Activated naive CD4-positive, alpha-beta T cell treated with anti-CD3 and anti-CD28 coated beads for 36 hours (primary cell): ENCODE data around the gene ZNF284. TPM values are rescaled to one million over a fixed set of nuclear protein-coding genes. Genes with fewer than 3 reads are reported as not detected.
A peak's percentile ranks its signal among the peaks of the same experiment; 100 is the strongest.
"Not testable (repeated sequence)": the region's sequence is repeated elsewhere in the genome, so short reads cannot be mapped to it uniquely, and the experiment has no call there.

Experiments
- CTCF ChIA-PET: fragments of 350-600 bp; sonication (Branson Sonifier 250); formaldehyde crosslinking; loops from one replicate; lab custom pipeline; 2021; ENCODE audit warnings: antibody characterized with exemption; lab: Charles Lee
- DNase-seq: peaks from one replicate; pipeline ENCODE4 v3.0.0-alpha.2; 2020
- H3K27ac Mint-ChIP-seq: one replicate; pipeline ENCODE4 v1.8.0; 2021; ENCODE audit warnings: mild to moderate bottlenecking, mixed read lengths
- H3K27me3 Mint-ChIP-seq: one replicate; pipeline ENCODE4 v1.8.0; 2021; ENCODE audit warnings: low read depth, mixed read lengths
- H3K36me3 Mint-ChIP-seq: one replicate; pipeline ENCODE4 v1.8.0; 2021; ENCODE audit warnings: low read depth, mixed read lengths
- H3K4me1 Mint-ChIP-seq: one replicate; pipeline ENCODE4 v1.8.0; 2021; ENCODE audit warnings: low read depth, mixed read lengths
- H3K4me3 Mint-ChIP-seq: one replicate; pipeline ENCODE4 v1.8.0; 2021; ENCODE audit warnings: mild to moderate bottlenecking, moderate library complexity, mixed read lengths
- H3K9me3 Mint-ChIP-seq: one replicate; pipeline ENCODE4 v1.8.0; 2021; ENCODE audit warnings: mixed read lengths
- intact Hi-C: fragments of 100-400 bp; cut with micrococcal nuclease; formaldehyde crosslinking; loops from one replicate; pipeline ENCODE4 v1.15.1; 2023
- total RNA-seq, 2 experiments: library from RNA; stranded (reverse); gene quantifications; one replicate each; pipeline ENCODE4 v1.2.3, GENCODE V29; 2021

ZNF284 gene
- total RNA-seq, 2 experiments from 2014 or later: 0.76 to 0.86 TPM

DNA sequence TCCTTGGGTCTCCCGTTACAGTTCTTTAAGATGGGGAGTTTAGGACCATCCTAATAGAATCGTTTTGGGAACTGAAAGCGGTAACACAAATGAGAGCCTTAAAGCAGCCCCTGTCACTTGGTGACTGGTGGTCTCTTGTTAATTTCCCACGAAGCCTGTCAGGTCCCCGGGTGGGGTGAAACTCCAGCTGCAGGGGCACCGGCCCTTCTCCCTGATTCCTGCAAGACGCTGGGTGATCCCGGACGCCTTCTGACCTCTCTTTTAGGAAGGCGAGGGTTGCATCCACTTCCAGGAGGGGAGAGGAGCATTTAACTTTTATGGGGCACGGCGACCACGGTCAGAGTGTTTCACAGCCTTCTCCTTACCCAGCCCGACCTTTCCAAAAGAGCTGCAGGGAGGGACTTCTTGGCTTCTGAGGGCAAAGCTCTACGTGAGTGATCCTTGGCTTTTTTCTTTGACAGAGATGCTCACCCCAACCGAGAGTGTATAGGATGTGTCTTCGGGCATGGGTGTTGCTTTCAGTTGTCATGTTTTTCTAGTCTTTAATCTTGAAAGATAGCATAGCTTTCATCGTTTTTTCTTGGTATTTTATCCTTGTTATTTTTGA is 41.9 kb downstream of the ZNF284 start:
- no peak for DNase-seq
- intact Hi-C loops: loop anchor here (1.0 to 5.0 kb wide), 7 partner anchors 20 to 388 kb away; partner anchors contain the start of genes ZNF180, ZNF224, ZNF226 and ZNF230
- CTCF ChIA-PET: interaction anchor here (0.7 to 0.9 kb wide), 3 partner anchors 51 to 512 kb away, joined by 3 to 4 read pairs (median 3); partner anchors contain the start of gene ZNF226
- Mint-ChIP-seq H3K36me3 (peaks cover 31% of the 10 kb centered on the region), H3K27me3 (no peaks in the 10 kb centered on the region), H3K4me3 (peak overlapping the region; percentile 95), H3K27ac (peak overlapping the region; percentile 5), H3K4me1 (peaks cover 16% of the 10 kb centered on the region), H3K9me3 (peaks cover 24% of the 10 kb centered on the region)

DNA sequence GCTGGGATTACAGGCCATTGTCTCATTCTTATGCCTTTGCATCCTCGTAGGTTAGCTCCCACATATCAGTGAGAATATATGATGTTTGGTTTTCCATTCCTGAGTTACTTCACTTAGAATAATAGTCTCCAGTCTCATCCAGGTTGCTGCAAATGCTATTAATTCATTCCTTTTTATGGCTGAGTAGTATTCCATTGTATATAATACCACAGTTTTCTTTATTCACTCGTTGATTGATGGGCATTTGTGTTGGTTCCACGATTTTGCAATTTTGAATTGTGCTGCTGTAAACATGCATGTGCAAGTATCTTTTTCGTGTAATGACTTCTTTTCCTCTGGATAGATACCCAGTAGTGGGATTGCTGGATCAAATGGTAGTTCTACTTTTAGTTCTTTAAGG is 49.2 kb downstream of the ZNF284 start:
- intact Hi-C loops, DNase-seq, CTCF ChIA-PET, H3K27ac Mint-ChIP-seq, H3K4me1 Mint-ChIP-seq, H3K4me3 Mint-ChIP-seq, H3K27me3 Mint-ChIP-seq: not testable (repeated sequence)
- Mint-ChIP-seq H3K36me3 (peaks cover 90% of the 10 kb centered on the region), H3K9me3 (peaks cover 47% of the 10 kb centered on the region)

DNA sequence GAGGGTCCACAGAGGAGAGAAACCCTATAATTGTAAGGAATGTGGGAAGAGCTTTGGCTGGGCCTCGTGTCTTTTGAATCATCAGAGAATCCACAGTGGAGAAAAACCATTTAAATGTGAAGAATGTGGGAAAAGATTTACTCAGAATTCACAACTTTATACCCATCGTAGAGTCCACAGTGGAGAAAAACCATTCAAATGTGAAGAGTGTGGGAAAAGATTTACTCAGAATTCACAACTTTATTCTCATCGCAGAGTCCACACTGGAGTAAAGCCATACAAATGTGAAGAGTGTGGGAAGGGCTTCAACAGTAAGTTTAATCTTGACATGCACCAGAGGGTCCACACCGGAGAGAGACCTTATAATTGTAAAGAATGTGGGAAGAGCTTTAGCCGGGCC is 60.0 kb downstream of the ZNF284 start:
- Mint-ChIP-seq H3K4me1 (no peaks in the 10 kb centered on the region), H3K9me3 (peaks cover 25% of the 10 kb centered on the region), H3K36me3 (peaks cover 39% of the 10 kb centered on the region), H3K27ac (no peak overlapping the region), H3K27me3 (no peaks in the 10 kb centered on the region), H3K4me3 (no peak overlapping the region)
- intact Hi-C loops: no loop called here
- DNase-seq: no peak
- CTCF ChIA-PET: no interaction called here

Other genes starting within 250 kb of the ZNF284 start
- 1 to 10 TPM; 6.8 to 7.7 TPM for gene ZNF283, start 244.8 kb upstream of the ZNF284 start, total RNA-seq
- 1 to 10 TPM; 1.2 to 1.3 TPM for gene ZNF404, start 188.2 kb upstream of the ZNF284 start, total RNA-seq
- 1 to 10 TPM; 5.4 to 6.3 TPM for gene ZNF45, start 136.9 kb upstream of the ZNF284 start, total RNA-seq
- under 1 TPM; 0.45 to 0.89 TPM for gene ZNF221, start 120.9 kb upstream of the ZNF284 start, total RNA-seq
- gene ZNF155, start 88.0 kb upstream of the ZNF284 start, total RNA-seq: 1 to 10 TPM; 2.9 to 3.1 TPM
- 1 to 10 TPM; 2.7 to 3.3 TPM for gene ZNF230, start 69.2 kb upstream of the ZNF284 start, total RNA-seq
- 1 to 10 TPM in 1 of 2 experiments, under 1 TPM in 1; 0.74 to 1.1 TPM for gene ZNF222, start 46.8 kb upstream of the ZNF284 start, total RNA-seq
- under 1 TPM; 0.48 to 0.96 TPM for gene ZNF223, start 20.1 kb upstream of the ZNF284 start, total RNA-seq
- 10 to 100 TPM in 1 of 2 experiments, 1 to 10 TPM in 1; 8.7 to 10.9 TPM for gene ZNF224, start 22.2 kb downstream of the ZNF284 start, total RNA-seq
- gene ZNF225, start 41.2 kb downstream of the ZNF284 start, total RNA-seq: 1 to 10 TPM; 2.1 to 2.2 TPM
- gene ZNF234, start 69.4 kb downstream of the ZNF284 start, total RNA-seq: 1 to 10 TPM; 5.0 to 5.4 TPM
- gene ZNF226, start 92.9 kb downstream of the ZNF284 start, total RNA-seq: 10 to 100 TPM; 12.4 to 16.9 TPM
- gene ZNF227, start 140.4 kb downstream of the ZNF284 start, total RNA-seq: 10 to 100 TPM; 17.9 to 19.4 TPM
- under 1 TPM in 1 of 2 experiments, not detected in 1; 0.07 TPM for gene ZNF233, start 187.7 kb downstream of the ZNF284 start, total RNA-seq
- gene ZNF235, start 232.9 kb downstream of the ZNF284 start, total RNA-seq: 1 to 10 TPM; 1.5 to 1.6 TPM